GM21529 (cell line): Measurements from ENCODE around the gene IRAK2.

ENCODE experiments used
- ATAC-seq: cut with Tn5 transposase; IDR thresholded peaks from one replicate; pipeline ENCODE4 v1.9.1; 2021; ENCODE audit not compliant: unreplicated experiment

IRAK2 gene

DNA sequence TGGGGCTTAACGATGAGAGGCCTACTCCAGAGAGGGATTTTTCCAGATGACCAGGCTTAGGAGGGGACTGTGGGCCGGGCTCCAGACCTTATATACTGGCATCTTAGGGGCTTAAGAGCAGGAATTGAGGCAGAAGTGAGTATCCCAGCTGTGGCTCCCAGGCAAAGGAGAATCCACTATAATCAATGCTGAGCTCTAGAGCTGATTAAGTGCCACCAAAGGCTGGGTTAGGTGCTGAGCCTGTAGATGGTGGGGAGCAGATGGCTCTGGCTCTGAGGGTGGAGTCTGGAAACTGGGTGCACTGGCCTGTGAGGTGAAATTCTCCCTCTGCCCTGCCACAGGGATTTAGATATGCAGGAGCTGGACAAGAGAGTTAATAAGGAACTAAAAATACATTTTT lies 23.2 kb downstream of the IRAK2 start:
- ATAC-seq: no peak

DNA sequence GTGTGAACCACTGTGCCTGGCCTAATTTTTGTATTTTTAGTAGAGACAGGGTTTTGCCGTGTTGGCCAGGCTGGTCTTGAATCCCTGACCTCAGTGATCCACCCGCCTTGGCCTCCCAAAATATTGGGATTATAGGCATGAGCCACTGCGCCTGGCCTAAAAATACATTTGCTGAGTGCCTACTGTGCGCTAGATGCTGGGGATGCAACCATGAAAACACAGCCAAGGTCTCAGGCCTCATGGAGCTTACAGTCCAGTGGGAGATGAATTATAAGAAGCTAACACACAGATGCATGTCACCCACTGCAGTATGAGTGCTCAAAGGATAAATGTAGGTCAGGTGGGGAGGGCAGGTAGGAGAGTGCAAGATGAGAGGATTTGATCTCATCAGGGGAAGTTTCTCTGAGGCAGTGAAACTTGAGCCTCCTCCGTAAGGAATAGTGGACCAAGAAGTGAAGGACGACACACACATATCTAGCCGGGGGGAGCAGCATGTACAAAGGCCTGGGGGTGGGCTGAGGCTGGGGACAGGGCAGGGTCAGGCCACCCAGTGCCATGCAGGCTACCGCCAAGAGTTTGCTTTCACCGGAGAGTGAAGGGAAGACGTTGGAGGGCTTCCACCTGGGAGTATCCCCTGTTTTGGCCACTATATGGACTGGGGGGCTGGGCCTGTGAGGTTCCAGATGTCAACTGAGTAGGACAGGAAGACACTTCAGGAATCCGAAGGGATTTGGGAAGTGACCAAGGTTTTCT lies 24.3 kb downstream of the IRAK2 start:
- no peak for ATAC-seq

GRCh38 chr3:10189557-10190354 lies 25.0 kb downstream of the IRAK2 start:
- ATAC-seq: no peak

GRCh38 chr3:10192953-10193691 lies 28.4 kb downstream of the IRAK2 start:
- ATAC-seq: peak; percentile 34

- ATAC-seq: no peak
These were observed 29.1 kb downstream of the IRAK2 start for GRCh38 chr3:10193692-10194327.

DNA sequence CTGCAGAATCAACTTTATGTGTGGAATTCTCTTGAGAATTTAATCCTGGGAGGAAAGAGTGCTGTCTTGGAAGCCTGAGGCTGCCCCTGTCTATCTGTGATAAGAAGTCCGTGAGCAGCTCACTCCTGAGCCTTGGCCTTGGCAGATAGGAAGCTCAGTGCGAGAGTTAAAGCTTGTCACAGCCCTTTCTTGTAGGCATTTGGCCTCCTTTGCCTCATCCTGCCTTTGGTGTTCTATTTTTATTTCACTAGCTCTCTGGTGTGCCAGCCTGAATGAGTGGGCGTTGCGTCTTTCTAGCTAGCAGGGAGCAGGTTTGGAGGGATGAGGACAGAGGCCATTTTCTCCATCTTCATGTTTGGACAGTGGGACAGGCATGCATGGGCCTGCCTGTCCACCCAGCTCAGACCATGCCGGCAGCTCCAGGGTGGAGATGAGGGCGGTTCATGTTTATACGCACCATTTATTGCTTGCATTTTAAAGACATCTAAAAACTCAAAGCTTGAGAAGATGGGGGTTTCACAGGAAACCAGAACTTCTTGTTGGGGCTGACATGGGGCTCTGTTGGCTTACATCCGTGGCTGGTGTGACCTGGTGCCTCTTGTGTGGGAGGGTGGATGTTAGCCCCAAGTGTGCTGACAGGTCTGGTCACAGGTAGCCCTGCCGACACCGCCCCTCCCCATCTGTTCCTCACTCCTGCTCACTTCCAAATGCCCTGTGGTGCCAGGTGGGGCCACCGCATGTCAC lies 29.8 kb downstream of the IRAK2 start:
- peak; percentile 20 for ATAC-seq

DNA sequence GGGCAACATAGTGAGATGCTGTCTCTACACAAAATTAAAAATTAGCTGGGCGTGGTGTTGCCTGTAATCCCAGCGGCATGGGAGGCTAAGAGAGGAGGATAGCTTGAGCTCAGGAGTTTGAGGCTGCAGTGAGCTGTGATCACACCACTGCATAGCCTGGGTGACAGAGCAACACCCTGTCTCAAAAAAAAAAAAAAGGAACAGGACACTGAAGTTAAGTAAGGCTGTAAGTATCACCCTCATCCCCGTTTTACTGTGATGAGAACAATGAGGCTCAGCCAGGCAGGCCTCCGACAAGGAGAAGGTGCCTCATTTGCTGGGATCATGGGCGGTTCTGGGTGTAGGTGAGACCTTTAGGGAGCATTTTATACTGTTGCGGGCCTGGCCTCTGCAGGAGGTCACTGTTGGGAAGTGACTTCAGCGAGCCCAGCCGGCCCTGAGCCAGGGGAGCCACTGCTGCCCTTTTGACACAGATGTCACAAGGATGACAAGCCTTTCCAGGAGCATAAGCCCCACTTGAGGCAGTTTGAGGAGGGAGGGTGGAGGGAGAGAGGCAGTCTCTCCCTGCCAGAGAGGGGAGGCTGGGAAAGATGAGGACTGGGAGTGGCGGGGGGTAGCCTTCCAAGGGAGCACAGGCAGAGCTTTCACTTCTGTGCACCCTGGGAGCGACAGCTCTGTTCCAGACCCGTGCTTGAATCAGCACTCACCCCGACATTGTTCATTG lies 30.8 kb downstream of the IRAK2 start:
- ATAC-seq: no peak

DNA sequence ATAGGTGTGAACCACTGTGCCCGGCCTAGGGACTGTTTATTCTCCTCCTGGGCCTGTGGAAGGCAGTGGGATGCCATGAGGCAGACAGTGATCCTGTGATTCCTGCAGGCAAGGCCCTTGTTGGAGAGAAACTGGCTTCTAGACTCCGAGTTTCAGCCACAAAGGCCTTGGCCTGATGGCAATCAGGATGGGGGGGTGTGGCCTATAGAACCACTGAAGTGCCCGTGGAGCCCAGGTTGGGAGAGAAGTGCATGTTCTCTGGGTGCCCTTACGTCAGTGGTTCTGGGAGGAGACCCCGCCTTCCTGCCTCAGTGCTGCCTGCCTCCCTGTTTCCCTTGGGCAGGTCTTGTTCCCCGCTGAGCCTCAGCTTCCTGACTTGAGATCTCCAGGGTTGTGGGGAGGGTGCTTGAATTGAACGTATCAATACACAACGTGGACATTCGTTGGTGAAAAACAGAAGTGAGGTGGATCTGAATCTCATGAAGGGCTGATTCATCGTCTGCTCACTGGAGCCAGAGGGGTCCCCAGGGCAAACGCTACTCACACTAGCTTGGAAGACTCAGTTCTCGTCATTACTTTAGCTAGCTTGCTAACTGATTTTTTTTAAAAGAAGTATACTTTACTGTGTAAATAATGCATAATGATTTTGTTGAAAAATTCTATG lies 31.8 kb downstream of the IRAK2 start:
- no peak for ATAC-seq

DNA sequence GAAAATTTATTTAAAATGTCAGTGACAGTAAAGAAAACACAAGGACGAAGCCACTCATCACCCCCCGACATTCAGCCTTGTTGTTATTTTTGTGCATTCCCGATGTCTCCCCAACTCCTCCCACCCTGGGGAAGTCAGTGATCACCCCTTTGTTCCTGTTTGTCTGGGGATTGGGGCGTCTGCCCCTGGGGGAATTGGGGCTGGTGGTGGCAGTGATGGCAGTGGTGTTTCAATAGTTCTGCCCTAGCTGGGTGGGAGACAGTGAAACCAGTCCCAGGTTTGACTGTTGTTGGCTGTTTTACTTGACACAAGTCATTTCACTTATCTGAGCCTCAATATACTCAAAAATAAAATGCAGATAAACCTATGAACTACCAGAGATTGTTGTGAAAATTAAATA lies 33.5 kb downstream of the IRAK2 start:
- ATAC-seq: no peak

GRCh38 chr3:10198761-10199649 lies 34.3 kb downstream of the IRAK2 start:
- ATAC-seq: peak; percentile 78

DNA sequence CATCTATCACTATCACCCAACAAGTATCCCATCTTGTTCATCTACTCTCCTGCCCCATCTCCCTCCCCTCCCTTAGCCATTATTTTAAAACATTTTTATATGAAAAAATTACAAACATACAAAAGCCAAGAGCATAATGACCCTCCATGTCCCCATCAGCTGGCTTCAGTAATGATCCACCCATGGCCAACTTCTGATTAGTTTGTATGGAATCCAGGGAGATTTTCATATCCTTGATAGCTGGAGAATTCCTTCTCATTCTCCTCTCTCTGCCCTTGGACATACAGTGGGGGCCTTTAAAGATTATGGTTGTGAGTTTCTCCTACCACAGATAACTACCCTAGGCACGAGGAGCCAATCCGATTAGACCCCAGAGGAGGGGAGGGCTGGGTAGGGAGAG lies 40.2 kb downstream of the IRAK2 start:
- no peak for ATAC-seq

DNA sequence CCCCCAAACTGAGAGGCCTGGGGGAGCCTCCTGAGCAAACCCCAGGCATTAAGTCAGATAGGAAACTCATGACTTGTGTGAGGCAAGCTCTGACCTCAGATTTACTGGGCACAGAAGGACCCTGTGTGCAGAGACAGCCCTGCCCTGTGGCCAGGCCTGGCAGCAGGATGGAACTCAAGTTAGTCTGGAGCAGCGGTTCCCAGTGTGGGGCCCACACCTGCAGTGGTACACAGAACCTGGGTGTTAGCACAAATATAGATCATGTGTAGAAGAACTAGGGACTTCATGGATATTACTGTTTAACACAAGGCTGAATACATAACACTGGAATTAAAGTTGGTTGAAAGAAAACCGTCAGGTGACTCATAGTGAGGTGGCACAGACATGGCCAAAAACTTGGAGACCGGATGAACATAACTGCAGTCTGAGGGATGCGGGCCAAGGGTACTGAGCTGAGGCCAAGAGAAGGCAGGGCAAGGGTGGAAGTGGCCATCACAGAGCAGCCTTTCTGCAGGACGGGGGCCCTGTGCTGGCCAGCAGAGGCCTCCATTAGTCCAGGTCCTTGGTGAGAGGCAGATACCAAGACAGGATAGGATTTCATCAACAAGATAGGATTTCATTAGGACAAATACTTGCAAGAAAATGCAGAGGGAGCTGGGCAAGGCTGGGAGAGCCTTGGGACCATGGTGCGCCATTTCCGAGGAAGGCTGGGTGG lies 40.9 kb downstream of the IRAK2 start:
- ATAC-seq: no peak

DNA sequence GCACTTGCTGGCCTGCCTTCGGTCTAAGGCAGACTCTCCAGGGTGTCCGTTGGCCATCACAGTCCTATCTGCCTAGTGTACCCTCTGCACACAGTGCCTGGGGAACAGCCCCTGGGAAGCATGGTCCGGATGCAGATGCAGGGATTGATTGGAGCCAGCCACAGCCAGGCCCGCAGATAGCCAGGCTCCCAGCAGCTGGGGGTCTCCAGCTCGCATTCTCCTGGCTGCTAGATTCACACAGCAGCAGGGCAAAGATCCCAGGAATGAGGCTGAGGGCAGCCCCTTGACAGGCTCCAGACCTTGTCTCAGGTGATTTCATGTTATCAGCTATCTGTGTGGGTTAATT lies 41.4 kb downstream of the IRAK2 start:
- ATAC-seq: no peak

GRCh38 chr3:10213156-10213792 lies 48.6 kb downstream of the IRAK2 start:
- no peak for ATAC-seq

DNA sequence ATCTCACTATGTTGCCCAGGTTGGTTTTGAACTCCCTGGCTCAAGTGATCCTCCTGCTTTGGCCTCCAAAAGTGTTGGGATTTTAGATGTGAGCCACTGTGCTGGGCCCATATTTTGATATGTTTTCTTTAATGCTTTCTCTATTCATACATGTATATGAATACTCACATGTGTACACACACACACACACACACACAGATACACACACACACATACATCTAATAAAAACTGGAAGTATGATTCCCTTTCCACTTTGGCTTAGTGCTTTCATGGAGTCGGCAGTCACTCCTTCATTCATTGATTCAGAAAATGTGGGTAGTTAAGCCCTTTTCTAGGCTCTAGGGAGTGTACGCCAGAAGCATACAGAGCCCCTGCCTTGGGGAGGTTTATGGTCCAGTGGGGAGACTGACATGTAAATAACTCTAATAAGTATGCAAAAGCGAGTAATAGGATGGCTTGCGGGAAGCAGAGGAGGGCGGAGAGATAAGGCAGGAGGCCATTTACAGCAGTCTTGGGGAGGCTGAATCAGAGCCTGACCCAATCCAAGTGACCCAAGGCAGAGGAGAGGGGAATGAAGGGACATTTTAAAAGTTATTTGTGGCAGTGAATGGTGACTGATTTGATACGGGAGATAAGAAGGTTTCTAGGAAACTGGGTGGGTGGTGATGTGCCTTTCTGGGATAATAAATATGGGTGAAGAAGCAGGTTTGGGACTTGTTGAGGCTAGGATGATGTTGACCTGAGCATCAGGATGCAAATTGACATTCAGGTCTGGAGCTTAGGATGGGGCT lies 51.1 kb downstream of the IRAK2 start:
- no peak for ATAC-seq

DNA sequence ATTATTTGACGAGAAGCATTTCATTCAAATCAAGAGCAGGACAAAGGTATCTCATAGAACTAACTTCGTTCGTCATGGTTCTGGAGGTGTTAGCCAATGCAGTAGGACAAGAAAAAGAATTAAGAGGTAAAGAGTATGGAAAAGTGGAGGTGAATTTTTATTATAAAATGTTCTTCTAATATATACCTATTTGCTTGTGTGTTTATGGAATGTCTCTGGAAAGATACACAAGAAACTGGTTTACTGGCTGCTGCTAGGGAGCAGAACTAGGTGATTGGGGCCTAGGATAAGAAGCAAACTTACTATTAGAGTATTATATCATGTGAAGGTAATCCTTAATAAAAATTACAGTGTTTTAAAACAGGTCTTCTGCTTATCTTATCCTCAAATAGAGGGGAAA lies 52.6 kb downstream of the IRAK2 start:
- ATAC-seq: no peak

GRCh38 chr3:10219737-10220136 lies 55.0 kb downstream of the IRAK2 start:
- ATAC-seq: no peak
